HG03135 (cell line): ENCODE data around the gene FAN1.
A peak's percentile ranks its signal among the peaks of the same experiment; 100 is the strongest.
"Not testable (repeated sequence)": the region's sequence is repeated elsewhere in the genome, so short reads cannot be mapped to it uniquely, and the experiment has no call there.

Experiments
- ATAC-seq: cut with Tn5 transposase; IDR thresholded peaks from one replicate; pipeline ENCODE4 v1.9.1; 2021; ENCODE audit warnings: mild to moderate bottlenecking, moderate library complexity; ENCODE audit not compliant: unreplicated experiment

The FAN1 gene

DNA sequence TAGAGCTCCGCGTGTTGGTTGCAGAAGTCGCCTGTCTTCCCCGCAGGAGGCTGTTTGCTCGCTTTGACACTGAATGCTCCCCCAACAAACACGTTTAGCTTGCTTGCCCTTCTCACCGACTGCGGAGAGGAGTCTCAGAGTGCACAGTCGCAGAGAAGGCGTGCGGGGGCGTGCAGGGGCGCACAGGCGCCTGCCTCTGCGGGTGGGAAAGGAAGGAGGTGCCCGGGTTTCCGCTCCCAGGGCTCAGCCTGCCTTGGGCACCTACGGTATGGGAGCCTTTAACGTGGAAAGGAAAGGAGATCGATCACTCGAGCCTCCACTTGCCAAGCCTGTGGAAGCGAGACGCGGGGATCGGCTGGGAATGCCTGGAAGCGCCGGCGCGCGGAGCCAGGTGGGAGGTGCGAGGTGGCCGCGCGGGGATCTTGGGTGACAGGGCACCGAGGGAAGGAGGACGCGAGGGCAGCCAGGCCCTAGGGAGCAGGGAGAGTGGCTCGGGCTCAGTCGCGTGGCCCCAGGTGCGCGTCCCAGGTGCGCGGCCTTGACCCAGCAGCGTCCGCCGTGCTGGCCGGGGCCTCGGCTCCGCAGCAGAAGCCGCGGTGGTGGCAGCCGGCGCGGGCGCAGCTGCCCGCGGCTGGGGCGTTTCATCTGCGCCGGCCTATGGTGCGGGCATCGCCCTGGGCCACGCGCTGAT is at the start of gene FAN1:
TSS of gene FAN1 (plus strand) at position 419 of the 691 bp plus-strand sequence. CDS start 749 bp downstream, outside the sequence.
- peak; percentile 82 for ATAC-seq

DNA sequence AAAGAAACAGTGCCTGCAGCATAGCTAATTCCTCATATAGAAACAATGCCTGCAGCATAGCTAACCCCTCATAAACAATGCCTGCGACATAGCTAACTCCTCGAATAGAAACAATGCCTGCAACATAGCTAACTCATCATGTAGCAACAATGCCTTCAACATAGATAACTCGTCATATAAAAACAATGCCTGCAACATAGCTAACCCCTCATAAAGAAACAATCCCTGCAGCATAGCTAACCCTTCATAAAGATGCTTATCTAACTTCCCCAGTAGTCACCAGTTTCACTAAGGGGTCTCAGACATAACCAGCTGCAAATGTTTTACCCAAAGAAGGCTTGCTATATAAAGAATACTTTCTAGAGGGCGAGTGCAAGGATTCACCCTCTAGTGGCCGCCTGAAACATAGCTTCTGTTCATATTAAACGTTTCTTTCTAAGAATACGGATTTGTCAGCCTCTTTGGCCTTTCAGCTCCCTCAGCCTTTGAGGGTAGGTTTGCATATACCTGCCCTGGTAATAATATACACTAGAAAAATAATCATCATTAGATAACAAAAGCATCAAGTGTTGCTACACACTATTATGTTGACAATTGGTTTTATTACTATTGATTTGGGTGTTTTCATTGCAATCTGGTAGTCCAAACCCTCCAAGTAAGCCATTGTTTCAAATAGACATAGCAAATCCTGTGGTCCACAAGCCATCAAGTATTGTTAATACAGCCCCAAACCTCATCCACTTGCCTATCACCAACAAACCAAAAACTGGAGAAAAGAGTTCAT is 44.4 kb upstream of the FAN1 start:
- ATAC-seq: no peak

DNA sequence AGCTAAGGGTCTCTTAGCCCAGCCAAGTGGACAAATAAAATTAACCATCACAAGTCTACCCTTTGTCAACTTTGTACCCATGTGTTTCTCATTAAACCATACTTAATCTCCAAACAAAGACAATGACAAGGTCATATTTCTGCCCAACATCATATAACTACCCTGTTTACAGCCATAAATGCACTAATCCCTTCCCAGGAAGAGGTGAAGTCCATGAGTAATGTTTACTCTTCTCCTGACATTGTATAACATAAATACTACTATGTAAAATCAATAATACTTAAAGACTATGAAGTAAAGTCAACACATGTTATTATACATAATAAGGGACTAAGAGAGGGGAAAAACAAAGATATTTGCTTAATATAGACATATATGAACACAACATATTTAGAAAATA is 38.5 kb upstream of the FAN1 start:
- no peak for ATAC-seq

DNA sequence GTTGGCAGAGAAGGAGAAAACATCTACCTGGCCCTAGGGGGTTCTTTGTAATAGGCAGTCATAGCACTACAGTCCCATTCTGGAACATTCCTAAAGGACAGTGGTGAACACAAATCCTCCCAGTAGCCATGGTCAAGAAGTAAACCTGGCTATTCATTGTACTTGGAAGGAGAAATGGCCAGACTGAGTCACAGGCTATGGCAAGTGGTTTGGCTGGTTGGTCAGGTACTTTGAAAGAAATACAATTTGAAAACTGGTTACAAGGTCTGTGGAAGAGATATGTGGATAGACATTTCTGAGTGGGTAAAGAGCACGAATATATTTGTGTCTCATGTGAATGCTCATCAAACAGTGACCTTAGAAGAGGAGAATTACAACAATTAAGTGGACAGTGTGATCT is 33.0 kb upstream of the FAN1 start:
- no peak for ATAC-seq

DNA sequence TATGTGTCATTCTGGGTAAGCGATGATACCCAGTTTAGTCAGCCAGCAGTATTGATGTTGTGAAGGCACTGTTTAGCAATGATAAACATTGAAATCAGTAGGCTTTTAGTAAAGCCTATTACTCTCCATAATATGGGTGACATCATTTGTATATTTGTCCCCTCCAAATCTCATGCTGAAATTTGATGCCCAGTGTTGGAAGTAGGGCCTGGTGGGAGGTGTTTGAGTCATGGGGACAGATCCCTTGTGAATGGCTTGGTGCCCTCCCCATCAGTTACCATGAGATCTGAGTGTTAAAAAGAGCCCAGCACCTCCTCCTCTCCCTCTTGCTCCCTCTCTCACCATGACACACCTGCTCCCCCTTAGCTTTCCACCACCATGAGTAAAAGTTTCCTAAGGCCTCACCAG is 31.4 kb upstream of the FAN1 start:
- no peak for ATAC-seq

- no peak for ATAC-seq
Observed at GRCh38 chr15:30877070-30877469, 26.6 kb upstream of the FAN1 start.

DNA sequence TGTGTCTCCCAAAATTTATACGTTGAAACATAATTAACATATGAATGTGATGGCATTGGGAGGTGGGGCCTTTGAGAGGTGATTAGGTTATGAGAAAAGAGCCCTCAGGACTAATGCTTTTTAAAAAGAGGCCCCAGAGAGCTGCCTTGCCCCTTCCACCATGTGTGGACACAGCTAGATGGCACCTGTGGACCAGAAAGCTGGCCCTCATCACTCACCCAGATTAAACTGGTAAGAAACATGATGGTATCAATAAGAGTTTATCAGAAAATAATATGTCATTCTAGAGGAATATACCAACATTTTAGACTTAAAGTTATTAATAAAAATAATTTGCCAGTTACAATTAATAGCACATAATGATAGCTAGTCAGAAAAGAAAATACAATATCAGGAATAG is 25.2 kb upstream of the FAN1 start:
- no peak for ATAC-seq

GRCh38 chr15:30882849-30883433 is 20.8 kb upstream of the FAN1 start:
- ATAC-seq: no peak

GRCh38 chr15:30883666-30884065 is 20.0 kb upstream of the FAN1 start:
- not testable (repeated sequence) for ATAC-seq

GRCh38 chr15:30885814-30886213 is 17.9 kb upstream of the FAN1 start:
- no peak for ATAC-seq

- ATAC-seq: no peak
Observed at GRCh38 chr15:30889196-30889595, 14.5 kb upstream of the FAN1 start.

DNA sequence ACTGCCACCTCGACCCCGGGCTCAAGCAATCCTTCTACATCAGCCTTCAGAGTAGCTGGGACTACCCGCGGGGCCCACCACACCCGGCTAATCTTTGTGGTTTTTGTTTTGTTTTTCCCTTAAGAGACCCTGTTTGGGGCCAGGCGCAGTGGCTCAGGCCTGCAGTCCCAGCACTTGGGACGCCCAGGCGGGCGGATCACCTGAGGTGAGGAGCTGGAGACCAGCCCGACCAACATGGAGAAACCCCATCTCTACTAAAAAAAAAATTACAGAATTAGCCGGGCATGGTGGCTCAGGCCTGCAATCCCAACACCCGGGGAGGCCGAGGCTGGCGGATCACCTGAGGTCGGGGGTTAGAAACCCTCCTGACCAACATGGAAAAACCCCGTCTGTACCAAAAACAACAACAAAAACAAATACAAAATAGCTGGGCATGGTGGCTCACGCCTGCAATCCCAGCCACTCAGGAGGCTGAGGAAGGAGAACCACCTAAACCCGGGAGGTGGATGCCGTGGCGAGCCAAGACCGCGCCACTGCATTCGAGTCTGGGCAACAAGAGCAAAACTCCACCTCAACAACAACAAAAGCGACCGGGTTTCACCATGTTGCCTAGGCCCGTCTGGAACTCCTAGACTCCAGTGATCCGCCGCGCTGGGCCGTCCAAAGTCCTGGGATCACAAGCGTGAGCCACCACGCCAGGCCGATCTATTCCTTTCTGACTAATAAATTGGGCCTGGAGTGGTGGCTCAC is 8.1 kb upstream of the FAN1 start:
- no peak for ATAC-seq

DNA sequence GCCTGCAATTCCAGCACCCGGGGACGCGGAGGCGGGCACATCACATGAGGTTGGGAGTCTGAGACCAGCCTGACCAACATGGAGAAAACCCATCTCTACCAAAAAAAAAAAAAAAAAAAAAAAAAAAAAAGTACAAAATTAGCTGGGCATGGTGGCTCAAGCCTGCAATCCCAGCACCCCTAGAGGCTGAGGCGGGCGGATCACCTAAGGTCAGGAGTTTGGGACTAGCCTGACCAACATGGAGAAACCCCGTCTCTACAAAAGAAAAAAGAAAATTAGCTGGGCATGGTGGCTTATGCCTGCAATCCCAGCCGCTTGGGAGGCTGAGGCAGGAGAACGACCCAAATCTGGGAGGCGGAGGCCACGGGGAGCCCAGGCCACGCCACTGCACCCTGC is 7.5 kb upstream of the FAN1 start:
- no peak for ATAC-seq

DNA sequence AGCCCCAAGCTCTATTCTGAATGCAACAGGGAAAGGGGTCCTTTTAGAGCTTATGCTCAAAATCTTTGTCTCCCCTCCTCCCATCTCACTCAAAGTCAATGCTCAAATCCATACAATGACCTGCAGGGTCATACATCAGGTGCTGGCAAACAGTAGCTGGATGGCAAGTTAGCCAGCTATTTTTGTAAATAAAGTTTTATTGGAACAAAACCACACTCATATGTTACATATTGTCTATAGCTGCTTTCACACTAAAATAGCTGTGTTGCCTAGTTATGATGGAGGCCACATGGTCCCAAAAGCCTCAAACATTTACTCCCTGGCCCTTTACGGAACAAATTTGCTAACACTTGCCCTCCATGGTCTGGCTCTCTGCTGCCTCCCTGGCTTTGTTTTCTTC is 1.8 kb upstream of the FAN1 start:
- no peak for ATAC-seq

- ATAC-seq: no peak
Observed at GRCh38 chr15:30904812-30905211, 1.1 kb downstream of the FAN1 start.

GRCh38 chr15:30905821-30906220 is 2.1 kb downstream of the FAN1 start:
- ATAC-seq: no peak

DNA sequence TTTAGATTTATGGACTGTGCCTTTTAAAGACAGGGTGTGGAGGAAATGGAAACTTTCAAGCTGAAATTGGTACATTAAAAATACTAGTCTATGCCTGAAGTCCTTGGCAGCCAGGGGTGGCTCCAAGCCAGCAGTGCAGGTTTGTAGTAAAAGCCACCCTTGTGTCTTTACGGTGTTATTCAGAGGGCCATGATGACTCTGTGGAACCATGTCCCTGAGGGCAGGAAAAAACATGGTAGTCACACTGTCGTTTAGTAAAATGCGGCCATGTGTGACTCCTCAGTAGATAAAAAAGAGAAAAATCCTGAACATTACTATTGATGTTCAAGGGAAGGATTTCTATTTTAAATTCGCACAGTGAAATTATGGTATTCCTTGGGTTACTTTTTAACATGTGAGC is 2.7 kb downstream of the FAN1 start:
- ATAC-seq: no peak

DNA sequence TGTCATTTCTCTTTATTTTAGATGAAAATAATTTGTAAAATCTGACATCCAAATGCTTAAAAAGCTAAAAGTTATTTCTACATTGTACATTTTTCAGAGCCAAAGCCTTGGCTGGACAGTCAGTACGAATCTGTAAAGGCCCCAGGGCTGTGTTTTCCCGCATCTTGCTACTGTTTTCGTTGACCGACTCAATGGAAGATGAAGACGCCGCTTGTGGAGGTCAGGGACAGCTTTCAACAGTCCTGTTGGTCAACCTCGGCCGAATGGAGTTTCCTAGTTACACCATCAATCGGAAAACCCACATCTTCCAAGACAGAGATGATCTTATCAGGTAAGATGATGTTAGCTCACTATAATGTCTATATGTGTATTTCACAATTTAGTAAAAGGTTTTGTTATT is 10.0 kb downstream of the FAN1 start:
- no peak for ATAC-seq

GRCh38 chr15:30917013-30917412 is 13.3 kb downstream of the FAN1 start:
- ATAC-seq: no peak

DNA sequence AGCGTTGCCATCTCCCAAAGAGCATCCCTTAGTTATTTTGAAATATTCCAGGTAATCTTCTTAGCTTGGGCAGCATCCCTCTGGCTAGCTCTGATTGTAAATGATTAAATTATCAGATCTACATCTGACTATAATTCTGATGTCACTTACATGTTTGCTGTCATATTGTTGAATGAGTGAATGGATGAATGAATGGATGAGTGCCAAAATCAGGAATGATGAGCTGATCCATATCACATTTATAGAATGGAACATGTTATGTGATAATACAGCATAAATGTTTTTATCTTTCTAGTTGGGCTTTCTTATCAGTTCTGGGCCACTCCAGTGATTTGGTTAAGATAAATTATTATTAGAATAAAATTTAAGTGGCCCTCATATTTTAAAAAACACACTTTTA is 14.0 kb downstream of the FAN1 start:
- ATAC-seq: no peak

DNA sequence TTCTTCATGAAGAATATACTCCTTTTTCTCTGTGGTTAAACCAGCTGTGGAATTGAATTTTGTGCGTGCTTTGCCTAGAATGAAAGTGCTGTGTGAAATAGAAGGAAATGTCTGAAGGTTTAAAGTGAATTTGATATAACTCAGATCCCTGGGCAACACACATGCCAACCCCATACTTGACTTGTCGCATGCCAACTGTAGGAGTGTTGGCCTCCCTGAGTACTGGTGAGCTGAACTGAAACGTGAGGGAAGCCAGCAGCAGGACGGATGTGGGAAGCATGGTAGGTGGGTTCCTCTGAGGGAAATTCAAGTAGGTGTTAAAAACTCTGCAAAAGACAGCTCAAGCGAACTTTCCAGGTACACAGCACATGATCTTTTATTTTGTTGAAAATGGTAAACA is 14.7 kb downstream of the FAN1 start:
- ATAC-seq: no peak
